ENCODE data around the gene SLC25A45.

DNA sequence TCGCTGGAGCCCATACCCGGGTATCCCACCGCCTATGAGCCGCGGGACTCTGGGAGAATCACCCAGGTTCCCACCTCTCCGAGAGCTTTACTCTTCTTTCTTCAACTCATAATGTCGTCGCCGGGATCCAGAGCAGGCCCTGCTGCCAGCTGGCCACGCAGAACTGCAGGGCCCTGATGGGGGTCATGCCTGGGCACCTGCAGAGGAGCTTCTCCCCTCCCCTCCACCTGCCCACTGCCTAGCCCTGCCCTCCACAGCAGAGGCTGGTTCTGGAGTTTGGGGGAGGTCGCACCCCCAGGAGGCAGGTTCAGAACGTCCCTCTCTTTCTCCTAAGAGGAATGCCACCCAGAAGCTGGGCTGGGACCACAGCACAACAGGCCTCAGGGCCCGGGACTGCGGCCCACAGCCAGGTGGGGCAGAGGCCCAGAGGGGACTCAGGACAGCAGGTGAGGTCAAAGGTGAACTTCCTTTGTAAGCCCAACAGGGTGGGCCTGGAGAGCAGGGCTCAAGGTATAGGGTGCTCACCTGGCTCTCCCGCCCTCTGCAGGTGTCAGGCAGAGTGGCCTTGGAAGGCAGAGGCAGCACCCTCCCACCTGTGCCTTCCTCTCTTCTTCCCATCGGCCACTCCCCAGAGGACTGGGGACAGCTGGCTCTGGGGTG lies 1.9 kb downstream of the SLC25A45 start:
- TF ChIP-seq CTCF (IDR thresholded peaks at IDR 0.05) (no peak), POLR2A (IDR thresholded peaks at IDR 0.05) (no peak)
